ENCODE measurements around the gene CSRP1.
"Not testable (repeated sequence)": the region's sequence is repeated elsewhere in the genome, so short reads cannot be mapped to it uniquely, and the experiment has no call there.

Gene CSRP1

GRCh38 chr1:201495551-201496295, 11.2 kb downstream of the CSRP1 start:
- DNase-seq: no peak

- DNase-seq: no peak
Observed at GRCh38 chr1:201493757-201494617, 12.9 kb downstream of the CSRP1 start.

- peak; percentile 75 for DNase-seq
Observed at GRCh38 chr1:201493026-201493656, 13.8 kb downstream of the CSRP1 start.

- no peak for DNase-seq
Observed at GRCh38 chr1:201491896-201492511, 14.9 kb downstream of the CSRP1 start.

GRCh38 chr1:201490708-201491131, 16.2 kb downstream of the CSRP1 start:
- no peak for DNase-seq

- peak; percentile 43 for DNase-seq
Observed at GRCh38 chr1:201489643-201490261, 17.2 kb downstream of the CSRP1 start.

- peak; percentile 85 for DNase-seq
Observed at GRCh38 chr1:201488830-201489589, 17.9 kb downstream of the CSRP1 start.

- no peak for DNase-seq
Observed at GRCh38 chr1:201487742-201488141, 19.2 kb downstream of the CSRP1 start.

- peak; percentile 74 for DNase-seq
Observed at GRCh38 chr1:201486187-201486586, 20.7 kb downstream of the CSRP1 start.

- DNase-seq: no peak
Observed at GRCh38 chr1:201485184-201485774, 21.6 kb downstream of the CSRP1 start.

- no peak for DNase-seq
Observed at GRCh38 chr1:201483373-201483949, 23.5 kb downstream of the CSRP1 start.

GRCh38 chr1:201482755-201483154, 24.2 kb downstream of the CSRP1 start:
- DNase-seq: no peak

- DNase-seq: peak; percentile 80
Observed at GRCh38 chr1:201481761-201482493, 25.0 kb downstream of the CSRP1 start.

- DNase-seq: no peak
Observed at GRCh38 chr1:201481004-201481380, 25.9 kb downstream of the CSRP1 start.

- DNase-seq: peak; percentile 87
Observed at GRCh38 chr1:201480231-201481003, 26.5 kb downstream of the CSRP1 start.

GRCh38 chr1:201479201-201479730, 27.7 kb downstream of the CSRP1 start:
- no peak for DNase-seq

GRCh38 chr1:201478666-201479065, 28.3 kb downstream of the CSRP1 start:
- DNase-seq: not testable (repeated sequence)

- no peak for DNase-seq
Observed at GRCh38 chr1:201476670-201477344, 30.1 kb downstream of the CSRP1 start.
